Stimulated activated CD4-positive, alpha-beta T cell treated with anti-CD3 and anti-CD28 coated beads, Interleukin-4, amount 100 ng/mL, for 48 hours (primary cell): ENCODE results near the gene IGIP.

Experiments used
- DNase-seq, 2 donors: peaks; one replicate each; pipeline ENCODE4 v3.0.0-alpha.2; 2020; ENCODE audit warnings: low read depth in 2 of 2

IGIP gene

DNA sequence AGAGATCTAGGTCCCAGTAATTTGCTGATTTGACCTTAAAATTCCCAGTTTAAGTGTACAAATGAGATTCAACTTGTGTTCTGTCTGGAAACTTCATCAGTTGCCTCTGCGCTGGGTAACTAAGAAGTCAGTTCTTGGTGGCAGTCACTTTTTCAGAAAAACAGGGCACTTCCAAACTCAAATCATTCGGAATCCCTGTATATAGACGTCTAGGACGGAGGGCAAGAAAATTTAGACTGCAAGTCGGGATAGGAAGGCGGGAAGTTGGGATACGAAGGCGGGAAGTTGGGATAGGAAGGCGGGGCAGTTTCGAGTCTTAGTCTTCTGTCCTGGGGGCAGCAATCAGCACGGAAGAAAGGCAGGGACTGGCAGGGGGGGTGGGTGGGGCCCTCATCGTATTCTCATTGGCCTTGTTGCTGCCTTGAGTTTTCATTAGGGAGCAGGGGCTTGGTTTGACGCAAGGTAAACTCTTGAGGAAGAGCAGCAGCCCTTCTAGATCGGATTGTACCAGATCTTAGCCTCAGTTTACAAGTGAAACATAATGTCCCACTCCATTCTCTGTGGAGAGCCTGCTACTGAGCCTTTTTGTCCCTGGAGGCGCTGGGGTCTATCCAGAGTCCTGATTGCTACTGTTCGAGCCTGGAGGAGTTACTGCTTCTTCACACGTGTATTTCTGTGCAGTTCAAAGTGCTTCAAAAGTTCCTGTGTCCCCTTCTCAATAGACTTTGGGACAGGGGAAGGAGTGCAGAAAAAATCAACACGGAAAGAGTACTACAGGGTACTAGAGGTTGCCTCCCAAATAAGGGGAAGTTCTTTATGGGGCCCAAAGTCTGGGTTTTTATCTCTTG lies 14.5 kb upstream of the IGIP start:
- no peak for DNase-seq

DNA sequence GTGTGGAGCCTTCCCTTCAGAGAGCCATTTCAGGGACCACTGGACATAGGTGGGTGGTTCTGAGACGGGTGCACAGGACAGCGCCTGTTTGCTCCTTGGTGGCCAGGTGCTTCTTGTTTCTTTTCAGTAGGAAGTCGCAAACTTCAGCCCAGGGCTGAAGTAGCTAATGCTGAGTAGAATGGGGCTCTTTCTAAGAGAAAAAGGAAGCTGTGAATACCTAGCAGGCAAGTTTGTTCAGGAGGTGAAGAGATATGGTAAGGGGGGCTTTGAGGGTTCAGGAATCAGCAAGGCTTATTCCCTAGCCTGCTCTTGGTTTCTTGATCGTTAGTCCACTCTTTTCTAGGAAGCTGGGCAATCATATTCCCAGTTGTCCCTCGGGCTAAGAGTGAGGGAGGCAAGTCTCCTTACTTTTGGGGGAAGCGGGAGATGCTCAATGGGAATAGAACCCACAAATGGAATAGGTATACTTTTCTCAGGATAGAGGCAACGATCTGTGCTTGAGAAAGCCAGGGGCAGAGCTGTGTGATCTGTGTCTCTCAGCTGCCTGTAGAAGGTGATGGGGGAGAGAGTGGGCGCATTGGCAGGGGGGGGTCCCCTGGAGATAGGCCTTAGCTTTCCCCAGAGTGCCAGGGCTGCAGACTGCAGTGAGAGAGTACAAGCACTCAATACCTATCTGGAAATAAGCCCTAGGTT lies 13.7 kb upstream of the IGIP start:
- DNase-seq, result no peak

DNA sequence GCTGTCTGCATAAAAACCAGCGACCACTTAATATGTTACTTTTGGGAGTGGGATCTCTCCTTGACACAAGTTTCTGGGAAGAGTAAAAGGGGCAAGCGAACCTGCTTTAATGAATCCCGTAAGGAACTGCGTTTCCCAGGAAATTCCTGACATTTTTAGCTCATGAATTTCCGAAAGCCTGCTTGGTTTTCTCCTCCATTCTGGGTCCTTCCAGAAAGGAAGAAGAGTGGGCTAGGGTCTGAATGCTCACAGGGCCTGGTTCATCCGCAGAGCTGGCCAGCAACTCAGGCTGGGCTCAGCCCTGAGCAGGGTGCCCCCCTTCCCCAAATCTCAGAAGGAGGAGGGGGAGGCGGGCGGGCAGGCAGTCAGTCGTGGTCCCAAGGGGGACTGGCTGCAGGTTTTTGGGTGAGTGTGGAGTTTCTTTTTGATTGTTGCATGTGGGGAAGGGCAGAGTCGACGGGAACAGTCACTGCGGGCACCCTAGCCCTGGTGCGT lies 13.0 kb upstream of the IGIP start:
- no peak for DNase-seq

DNA sequence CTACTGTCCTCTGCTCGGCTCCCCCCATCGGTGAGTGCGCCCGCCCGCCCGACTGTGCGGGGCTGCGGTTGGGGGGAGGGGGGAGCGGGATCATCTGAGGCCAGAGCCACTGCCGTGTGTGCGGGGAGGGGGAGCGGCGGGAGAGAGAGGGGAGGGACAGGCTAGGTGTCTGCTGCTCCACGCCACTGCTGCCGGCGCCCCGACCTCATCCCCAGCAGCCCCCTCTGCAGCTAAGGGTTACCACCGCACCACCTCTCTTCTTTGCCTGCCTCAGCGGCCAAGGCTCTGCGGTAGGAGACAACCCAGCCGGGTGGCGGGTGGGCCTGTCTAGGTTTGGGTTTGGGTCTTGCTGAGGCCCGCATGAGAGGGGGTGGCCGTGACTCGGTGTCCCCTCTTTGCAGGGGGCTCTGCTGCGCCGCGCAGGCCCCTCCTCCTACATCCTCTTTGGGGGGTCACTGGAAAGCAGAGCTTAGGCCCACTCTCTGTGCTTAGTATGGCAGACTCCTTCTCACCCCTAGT lies 12.5 kb upstream of the IGIP start:
- DNase-seq, result no peak

DNA sequence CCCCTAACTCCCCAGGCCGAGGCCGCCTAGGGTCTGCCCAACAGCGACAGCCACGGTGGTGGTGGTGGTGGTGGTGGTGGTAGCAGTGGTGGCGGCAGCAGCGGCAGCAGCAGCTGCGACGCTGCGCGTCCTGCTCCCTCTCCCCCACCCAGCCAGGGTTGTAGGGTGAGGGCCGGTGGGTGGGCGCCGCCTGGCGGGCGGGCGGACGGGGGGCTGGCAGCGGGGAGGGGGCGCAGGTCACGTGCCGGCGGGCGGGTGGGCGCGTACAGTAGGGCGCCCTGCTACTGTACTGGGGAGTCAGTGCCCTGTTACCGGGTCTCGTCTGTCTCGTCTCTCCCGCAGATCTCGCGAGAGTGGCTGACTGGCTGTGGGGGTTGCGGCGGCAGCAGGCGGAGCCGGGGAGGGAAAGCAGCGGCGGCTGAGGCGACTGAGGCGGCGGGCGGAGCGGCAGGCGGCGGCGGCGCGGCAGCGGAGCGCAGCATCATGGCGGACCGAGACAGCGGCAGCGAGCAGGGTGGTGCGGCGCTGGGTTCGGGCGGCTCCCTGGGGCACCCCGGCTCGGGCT lies 12.0 kb upstream of the IGIP start, which contains the start of gene PURA:
Gene PURA (plus strand): TSS at position 411 of the 565 bp plus-strand sequence. CDS start 73 bp downstream, at position 484.
- DNase-seq, result peak; percentile 94

DNA sequence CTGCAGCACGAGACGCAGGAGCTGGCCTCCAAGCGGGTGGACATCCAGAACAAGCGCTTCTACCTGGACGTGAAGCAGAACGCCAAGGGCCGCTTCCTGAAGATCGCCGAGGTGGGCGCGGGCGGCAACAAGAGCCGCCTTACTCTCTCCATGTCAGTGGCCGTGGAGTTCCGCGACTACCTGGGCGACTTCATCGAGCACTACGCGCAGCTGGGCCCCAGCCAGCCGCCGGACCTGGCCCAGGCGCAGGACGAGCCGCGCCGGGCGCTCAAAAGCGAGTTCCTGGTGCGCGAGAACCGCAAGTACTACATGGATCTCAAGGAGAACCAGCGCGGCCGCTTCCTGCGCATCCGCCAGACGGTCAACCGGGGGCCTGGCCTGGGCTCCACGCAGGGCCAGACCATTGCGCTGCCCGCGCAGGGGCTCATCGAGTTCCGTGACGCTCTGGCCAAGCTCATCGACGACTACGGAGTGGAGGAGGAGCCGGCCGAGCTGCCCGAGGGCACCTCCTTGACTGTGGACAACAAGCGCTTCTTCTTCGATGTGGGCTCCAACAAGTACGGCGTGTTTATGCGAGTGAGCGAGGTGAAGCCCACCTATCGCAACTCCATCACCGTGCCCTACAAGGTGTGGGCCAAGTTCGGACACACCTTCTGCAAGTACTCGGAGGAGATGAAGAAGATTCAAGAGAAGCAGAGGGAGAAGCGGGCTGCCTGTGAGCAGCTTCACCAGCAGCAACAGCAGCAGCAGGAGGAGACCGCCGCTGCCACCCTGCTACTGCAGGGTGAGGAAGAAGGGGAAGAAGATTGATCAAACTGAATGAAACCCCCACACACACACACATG lies 11.2 kb upstream of the IGIP start:
- no peak for DNase-seq

DNA sequence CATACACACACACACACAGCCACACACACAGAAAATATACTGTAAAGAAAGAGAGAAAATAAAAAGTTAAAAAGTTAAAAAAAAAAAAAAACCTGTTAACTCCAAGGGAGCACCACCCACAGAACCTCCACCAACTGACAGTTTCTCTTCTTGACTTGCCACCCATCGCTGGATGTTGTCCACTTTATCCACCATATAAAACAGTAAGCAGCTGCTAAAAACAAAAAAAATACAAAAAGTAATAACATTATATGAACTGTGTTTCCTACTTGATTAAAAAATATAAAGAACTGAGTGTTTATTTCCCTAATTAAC lies 10.6 kb upstream of the IGIP start:
- no peak for DNase-seq

DNA sequence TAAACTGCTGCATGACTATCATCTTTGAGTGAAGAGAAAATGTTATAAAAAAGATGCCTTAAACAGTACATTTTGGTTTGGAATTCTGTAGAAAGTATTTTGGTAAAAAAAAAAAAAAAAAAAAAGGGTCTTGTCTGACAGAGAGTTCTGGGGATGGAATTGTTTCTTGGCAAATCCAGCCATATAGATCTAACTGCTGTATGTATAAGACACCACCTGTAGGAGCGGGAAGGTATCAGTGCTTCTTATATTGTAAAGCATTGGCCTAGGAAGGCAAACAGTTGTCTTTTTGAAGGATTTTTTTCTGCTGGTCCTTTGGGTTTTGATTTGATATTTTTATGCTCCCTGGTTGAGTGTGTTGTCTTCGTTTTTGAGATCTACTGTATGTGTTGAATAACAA lies 9.0 kb upstream of the IGIP start:
- no peak for DNase-seq

DNA sequence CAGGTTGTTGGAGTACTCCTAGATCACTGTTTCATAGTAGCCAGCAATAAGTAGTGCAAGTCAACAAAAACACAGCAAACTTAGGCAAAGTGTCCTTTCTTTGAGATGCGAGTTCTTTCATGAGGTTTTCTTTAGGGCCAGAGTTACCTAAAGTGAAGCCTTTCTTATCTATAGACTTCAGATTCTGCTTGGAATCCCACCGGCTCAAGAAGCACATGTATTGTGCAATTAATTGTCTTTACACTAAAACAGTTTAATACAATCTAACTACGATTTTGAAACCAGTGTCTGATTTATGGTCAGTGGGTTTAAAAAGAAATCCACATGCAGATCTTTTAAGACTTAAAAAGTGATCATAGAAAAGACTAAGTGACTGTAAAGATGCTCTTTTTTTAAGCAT lies 8.2 kb upstream of the IGIP start:
- DNase-seq, result no peak

DNA sequence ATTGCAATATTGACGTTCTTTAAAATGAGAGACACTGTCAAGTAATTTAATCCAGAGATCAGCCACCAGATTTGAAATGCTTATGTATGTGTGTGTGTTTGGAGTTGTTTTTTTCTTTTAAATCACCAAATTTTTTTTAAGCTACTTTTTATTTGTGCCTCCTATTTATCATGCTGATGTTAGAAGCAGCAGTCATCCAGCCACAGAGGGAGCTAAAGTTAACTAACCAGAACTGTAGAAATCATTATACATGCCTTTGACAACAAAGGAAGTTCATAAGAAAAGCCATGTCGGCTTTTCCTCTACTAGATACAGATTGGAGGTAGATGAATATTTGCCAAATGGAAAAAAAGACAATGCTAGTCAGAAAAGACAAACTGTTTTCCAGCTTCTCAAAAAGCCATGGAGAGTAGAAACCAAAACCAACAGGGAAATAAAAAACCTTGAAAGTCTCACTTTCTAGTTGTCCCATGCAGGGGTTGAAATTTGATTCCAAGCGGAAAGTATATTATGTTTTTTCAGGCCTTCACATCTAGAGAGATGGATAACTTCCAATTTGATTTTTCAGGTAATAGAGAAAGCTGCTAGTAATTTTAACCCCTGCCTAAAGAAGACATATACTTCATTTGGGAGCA lies 7.3 kb upstream of the IGIP start:
- no peak for DNase-seq

DNA sequence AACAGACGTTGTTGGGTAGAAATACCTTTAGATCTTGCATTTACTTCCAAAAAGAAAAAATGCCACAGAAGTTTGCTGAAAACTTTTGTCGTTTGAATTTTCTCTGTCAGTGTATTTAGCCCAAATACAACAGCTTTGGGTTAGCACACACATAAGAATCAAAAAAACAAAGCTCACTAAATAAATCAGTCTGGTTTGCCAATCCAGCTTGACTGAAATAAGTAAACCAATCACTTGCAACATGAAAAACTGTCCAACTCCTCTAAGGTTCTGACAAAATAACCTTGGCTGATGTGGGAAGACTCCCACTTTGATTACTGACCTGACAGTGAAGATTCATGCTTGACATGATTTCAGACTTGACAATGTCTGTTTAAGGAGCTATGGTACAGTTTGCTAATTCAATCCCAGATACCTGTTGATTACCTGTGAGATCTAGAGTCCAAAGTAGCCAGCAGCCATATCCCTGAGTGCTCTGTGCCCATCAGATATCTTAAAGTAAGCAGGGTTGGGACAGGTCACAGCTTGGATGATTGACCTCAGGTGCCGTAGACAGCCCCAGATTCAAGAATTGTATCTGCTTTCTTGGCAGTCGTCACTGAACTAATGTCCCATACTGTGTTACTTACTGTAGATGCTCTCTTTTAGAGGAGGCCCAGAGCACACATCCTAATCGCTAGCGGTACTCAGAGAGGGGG lies 727 bp downstream of the IGIP start:
- no peak for DNase-seq

DNA sequence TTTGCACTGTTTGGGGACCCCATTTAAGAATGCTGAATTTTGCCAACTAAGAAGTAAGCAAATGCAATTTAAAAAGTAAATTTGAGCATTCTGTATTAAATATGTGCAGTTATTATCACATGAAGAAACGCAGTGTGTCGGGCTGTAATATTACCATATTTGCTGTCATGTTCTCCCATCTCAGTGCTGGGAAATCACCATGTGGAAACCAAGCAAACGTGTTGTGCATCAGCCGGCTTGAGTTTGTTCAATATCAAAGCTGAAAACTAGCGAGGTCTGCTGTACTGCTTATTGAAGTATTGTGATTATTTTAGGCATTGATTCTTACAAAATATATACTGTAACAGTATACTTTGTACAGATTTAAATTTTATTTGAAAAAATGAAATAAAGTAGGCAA lies 2.6 kb downstream of the IGIP start:
- no peak for DNase-seq

DNA sequence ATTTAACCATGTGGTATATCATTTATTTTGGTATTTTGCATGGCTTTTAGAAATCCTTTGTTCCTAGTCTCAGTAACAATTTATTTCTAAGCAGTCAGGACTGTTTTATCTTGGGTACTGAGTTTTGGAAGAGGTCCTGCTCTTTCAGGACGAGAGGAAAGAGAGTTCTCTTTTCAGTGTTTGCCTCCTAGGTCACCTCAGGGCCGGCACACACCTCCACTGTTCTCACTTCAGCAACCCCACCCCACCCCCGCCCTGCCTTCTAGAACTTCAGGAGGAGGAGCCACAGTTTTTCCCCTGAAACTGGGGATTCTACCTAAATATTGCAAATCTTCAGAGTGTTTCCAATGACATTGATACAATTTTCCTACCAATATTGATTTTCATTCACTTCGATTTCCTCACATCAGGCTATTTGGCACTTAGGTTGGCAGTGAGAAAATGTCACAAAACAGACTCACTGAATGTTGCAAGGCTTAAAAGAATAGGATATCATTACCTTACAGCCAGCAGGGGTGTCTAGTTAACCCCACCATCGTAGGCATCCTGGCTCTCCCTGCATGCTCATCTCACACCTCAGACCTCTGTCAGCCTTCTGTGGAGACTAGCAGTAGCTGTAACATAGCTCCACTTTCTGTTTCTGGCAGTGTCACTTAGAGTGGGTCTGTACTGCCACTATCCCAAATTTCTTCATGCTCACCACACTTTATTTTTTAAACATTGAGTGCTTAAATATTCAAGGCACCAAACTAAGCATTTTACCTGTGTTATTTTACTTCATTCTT lies 5.4 kb downstream of the IGIP start:
- no peak for DNase-seq

DNA sequence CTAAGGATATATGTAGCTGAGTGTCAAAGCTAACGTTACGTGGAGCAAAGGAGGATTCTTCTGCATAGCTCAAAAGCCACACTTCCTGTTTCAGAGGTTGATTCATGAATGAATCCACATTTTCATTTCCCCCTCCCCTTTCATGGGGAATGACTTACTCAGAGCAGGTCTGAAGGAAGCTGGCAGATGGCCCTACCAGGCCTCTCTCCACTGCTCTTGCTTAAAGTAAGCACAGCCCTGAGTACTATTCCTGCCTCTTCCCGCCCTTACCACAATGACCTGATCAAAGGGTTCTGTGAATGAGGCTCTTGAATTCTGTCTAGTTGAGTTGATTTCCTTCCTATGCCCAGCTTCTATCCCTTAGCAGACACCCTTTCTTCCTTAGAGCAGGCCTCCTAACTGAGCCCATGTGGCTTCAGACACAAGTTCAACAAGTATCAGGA lies 6.3 kb downstream of the IGIP start:
- no peak for DNase-seq

DNA sequence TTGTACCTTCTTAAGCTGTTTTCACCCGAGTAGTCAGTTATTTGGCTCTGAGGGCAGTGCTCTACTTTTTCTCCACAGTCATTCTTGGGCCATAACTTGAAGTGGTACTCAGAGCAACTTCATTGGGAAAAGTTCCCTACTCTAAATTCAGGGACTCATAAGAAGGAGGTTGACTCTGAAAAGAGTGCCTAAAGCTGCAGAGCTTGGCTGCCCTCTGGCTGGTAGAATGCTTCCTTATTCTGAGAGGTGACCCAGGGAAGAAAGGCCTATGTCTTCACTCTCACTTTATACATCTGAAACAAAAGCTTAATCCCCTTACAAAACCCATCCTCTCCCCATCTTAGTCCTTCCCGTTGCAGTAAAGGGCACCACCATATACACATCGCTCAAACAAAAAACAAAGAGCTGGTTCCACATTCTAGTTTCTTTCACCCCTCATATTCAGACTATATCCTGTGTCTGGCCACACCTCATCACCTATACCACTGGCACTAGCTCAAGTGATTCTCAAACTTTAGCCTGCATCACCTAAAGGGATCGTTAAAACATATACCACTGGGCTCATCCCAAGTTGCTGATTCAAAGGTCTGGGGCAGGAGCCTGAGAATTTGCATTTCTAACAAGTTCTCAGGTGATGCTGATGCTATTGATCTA lies 7.9 kb downstream of the IGIP start:
- DNase-seq, result no peak

DNA sequence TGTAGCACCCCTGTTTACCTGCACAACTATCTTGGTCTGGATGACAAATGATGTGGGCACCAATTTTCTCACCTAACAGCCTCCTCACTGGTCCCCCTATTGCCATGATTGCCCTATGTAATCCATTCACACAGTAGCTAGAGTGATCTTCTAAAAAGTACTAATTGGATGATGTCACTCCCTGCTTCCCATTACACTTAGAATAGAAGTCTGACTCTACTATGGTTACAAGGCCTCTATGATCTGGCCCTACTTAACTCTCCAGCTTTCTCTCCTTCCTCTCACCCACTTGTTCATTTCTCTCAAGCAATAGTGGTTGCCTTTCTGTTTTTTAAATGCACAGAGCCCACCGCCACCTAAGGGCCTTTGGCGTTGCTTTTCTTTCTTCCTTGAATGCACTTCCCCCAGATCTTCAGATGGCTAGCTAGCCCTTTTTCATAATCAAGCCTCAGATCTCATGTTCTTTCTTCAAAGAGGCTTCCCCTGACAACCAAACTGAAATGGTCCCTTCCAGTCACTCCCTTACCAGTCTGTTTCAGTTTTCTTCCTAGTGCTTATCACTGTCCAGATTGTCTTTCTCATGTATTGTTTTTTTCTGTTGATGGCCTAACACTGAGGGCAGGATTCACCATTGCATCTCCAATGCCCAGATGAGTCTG lies 8.7 kb downstream of the IGIP start:
- DNase-seq, result no peak

DNA sequence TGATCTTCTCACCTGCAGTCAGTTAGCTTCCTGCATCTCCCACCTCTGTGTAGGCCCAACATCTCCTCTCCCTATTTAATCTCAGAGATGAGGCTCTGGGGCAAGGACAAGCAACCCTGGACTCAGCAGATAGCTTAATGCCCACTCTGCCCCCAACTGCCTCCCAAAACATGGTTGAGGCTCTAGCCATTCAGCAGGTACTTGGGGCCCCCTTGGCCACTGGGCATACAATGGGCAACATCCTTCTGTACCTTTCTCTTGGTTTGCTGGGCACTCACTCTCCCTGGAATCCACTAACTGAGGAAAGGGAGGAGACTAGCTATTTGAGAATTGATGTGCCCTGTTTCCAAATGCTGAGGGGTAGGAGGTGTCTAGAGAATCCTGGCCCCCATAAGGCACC lies 9.4 kb downstream of the IGIP start:
- no peak for DNase-seq

DNA sequence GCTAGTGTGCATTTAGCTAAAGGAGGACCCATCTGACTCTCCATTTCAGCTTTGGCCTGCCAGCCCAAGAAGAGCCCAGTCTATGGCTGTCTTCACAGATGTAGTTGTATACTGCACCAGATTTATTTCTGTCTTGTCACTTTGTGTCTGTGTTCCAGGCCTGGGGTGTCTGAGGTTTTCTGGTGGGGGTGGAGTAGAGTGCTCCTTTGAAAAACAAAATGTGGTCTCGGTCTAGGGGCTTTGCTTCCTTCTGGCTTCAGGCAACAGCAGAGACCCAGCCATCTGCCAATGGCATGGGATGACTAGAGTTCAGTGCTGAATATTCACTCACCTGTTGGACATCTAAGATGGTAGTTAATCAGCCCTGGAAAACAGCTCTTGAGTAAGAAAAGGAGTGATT lies 10.9 kb downstream of the IGIP start:
- no peak for DNase-seq

DNA sequence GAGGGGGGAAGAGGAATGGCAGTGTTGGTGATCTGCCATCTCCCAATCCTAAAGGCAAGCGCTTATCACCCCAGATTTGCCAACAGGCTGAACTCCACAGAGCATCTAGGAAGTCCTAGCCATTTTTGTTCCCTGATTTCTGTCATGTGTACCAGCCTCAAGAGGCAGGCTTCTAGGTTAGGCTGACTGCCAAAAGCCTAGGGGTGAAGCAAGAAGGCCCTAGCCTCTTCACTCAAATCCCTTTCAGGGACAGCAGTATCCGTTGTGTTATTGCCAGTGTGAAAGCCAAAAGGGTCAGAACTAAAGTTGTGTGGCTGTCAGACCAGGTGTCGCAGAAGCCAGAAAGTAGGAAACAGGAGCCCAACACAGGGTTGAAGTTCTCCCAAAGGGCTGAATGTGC lies 14.7 kb downstream of the IGIP start:
- DNase-seq, result no peak
